ENCODE data around the gene BTLA. TPM values are rescaled to one million over a fixed set of nuclear protein-coding genes. Genes with fewer than 3 reads are reported as not detected.

BTLA gene
- total RNA-seq, 2 experiments from 2014 or later: 7.3 to 7.7 TPM

- POLR2A ChIA-PET: interaction anchor here (1.6 to 3.0 kb wide), 4 partner anchors 10 to 17 kb away, joined by 5 to 17 read pairs (median 7); no protein-coding TSS in a partner anchor
- no peaks in the 10 kb centered on the region for H4K20me1 ChIP-seq (ENCODE audit: insufficient read depth, low read length)
- intact Hi-C loops (cut with micrococcal nuclease; ENCODE audit: unreplicated experiment): no loop called here
- H3K79me2 ChIP-seq (ENCODE audit: insufficient read depth, low read depth, low read length): peaks cover 22% of the 10 kb centered on the region
- no peak overlapping the region for H3K4me3 ChIP-seq (ENCODE audit: low read depth, low read length, poor library complexity, severe bottlenecking)
- H3K4me1 ChIP-seq (ENCODE audit: insufficient read depth, low read length, poor library complexity, severe bottlenecking): peaks cover 9% of the 10 kb centered on the region
- CTCF ChIA-PET (ENCODE audit: unreplicated experiment): no interaction called here
- H3K36me3 ChIP-seq (ENCODE audit: insufficient read depth, low read length): peaks cover 9% of the 10 kb centered on the region
- H3K9me2 ChIP-seq (ENCODE audit: insufficient read depth, low read length): no peaks in the 10 kb centered on the region
- H3K9me3 ChIP-seq (ENCODE audit: low read length): peaks cover 8% of the 10 kb centered on the region
- DNase-seq (ENCODE audit: low spot score): no peak
- H3K4me2 ChIP-seq (ENCODE audit: low read length): no peak overlapping the region
- BruUV-seq (replicated peaks): no TSS peak
- H2AFZ ChIP-seq (ENCODE audit: low read length): no peak overlapping the region
- TF ChIP-seq CTCF (conservative IDR thresholded peaks at IDR 0.05; ENCODE audit: low read length) (no peak), EZH2phosphoT487 (IDR thresholded peaks at IDR 0.05; ENCODE audit: borderline replicate concordance, low read depth, low read length) (no peak)
- no peak overlapping the region for H3K27ac ChIP-seq (ENCODE audit: low read depth, low read length, poor library complexity, severe bottlenecking)
Measured at GRCh38 chr3:112491373-112491772, 7.9 kb downstream of the BTLA start.

DNA sequence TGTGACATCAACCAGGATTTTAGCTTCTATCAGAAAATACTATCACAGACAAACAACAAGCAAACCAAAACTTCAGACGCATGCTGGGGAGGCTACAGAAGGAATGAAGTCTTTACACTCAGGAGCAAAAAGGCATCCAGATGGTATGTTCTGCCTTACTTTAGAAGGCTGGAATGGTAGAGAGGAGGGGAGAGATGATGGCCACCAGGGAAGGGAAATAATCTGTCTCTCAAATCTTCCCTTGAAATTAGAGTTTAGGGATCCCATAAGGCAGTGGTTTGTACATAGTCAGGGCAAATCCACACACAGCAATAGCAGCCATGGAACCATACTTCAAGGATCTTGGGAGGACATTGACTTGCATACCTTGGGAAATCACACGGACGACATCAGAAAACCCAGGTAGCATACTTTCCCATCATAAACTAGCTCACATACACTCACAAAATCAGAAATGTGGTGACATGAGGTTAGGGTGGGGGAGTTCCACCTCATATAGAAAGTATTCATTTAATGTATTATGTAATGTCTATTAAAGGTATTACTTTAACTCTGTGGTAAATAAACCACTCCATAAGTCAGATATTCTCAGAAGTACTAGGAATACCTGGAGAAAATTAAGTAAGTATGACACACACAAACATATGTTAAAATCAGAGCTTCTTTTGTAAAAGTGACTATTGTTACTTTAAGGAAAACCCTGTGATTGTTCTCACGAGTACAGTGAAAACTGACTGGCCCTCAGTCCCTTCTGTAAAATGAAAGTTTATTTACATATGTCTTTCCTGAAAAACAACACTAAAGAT lies 9.4 kb downstream of the BTLA start:
- Histone ChIP-seq H3K4me2 (ENCODE audit: low read length) (no peak overlapping the region), H3K36me3 (ENCODE audit: insufficient read depth, low read length) (peaks cover 5% of the 10 kb centered on the region), H3K4me1 (ENCODE audit: insufficient read depth, low read length, poor library complexity, severe bottlenecking) (no peaks in the 10 kb centered on the region), H4K20me1 (ENCODE audit: insufficient read depth, low read length) (no peaks in the 10 kb centered on the region), H3K9me2 (ENCODE audit: insufficient read depth, low read length) (no peaks in the 10 kb centered on the region), H2AFZ (ENCODE audit: low read length) (no peak overlapping the region), H3K27ac (ENCODE audit: low read depth, low read length, poor library complexity, severe bottlenecking) (no peak overlapping the region), H3K9me3 (ENCODE audit: low read length) (peaks cover 5% of the 10 kb centered on the region), H3K4me3 (ENCODE audit: low read depth, low read length, poor library complexity, severe bottlenecking) (no peak overlapping the region), H3K79me2 (ENCODE audit: insufficient read depth, low read depth, low read length) (peaks cover 13% of the 10 kb centered on the region; the same call in 1 of the 2 replicates)
- DNase-seq (ENCODE audit: low spot score): no peak
- CTCF ChIA-PET (ENCODE audit: unreplicated experiment): no interaction called here
- intact Hi-C loops (cut with micrococcal nuclease; ENCODE audit: unreplicated experiment): no loop called here
- POLR2A ChIA-PET: interaction anchor here (0.5 to 2.1 kb wide), 7 partner anchors 9 to 1961 kb away, joined by 3 to 8 read pairs (median 4); no protein-coding TSS in a partner anchor
- TF ChIP-seq EZH2phosphoT487 (IDR thresholded peaks at IDR 0.05; ENCODE audit: borderline replicate concordance, low read depth, low read length): no peak
- TF ChIP-seq CTCF (conservative IDR thresholded peaks at IDR 0.05; ENCODE audit: low read length): no peak
- no TSS peak for BruUV-seq (replicated peaks)
